SK-N-SH (cell line): ENCODE measurements around the gene GPR32.

Experiments used
- CHD2 ChIP-seq: fragments of 150-350 bp; IDR thresholded peaks from 2 replicates; pipeline ENCODE4 v1.6.1; 2018; ENCODE audit warnings: low read length; ENCODE audit not compliant: partially characterized antibody
- CTCF ChIP-seq: fragments of 200-600 bp; sonication (generic); IDR thresholded peaks from 2 replicates; pipeline ENCODE4 v1.6.1; 2017; ENCODE audit warnings: antibody characterized with exemption, mild to moderate bottlenecking, moderate library complexity
- EZH2phosphoT487 ChIP-seq: fragments of 200-600 bp; sonication (generic); IDR thresholded peaks from 2 replicates; pipeline ENCODE4 v1.6.1; 2017; ENCODE audit warnings: low read depth, mixed run types, mild to moderate bottlenecking, antibody characterized with exemption, moderate library complexity, borderline replicate concordance
- GABPA ChIP-seq: IDR thresholded peaks from 2 replicates; pipeline ENCODE4 v1.4.0; 2012; ENCODE audit warnings: low read depth, mild to moderate bottlenecking
- GATA2 ChIP-seq: sonication (generic); formaldehyde crosslinking; IDR thresholded peaks from 2 replicates; pipeline ENCODE4 v1.5.0; 2020; ENCODE audit warnings: mild to moderate bottlenecking, missing genetic modification reagents
- POLR2AphosphoS5 ChIP-seq: IDR thresholded peaks from 2 replicates; pipeline ENCODE4 v1.6.1; 2012; ENCODE audit warnings: low read depth, low read length
- REST ChIP-seq: IDR thresholded peaks from 2 replicates; pipeline ENCODE4 v1.6.1; 2012; ENCODE audit warnings: mild to moderate bottlenecking, low read depth, low read length, moderate library complexity
- RXRA ChIP-seq: IDR thresholded peaks from 2 replicates; pipeline ENCODE4 v1.4.0; 2012; ENCODE audit warnings: low read depth, mild to moderate bottlenecking, borderline replicate concordance
- TAF1 ChIP-seq: IDR thresholded peaks from 2 replicates; pipeline ENCODE4 v1.6.1; 2012; ENCODE audit warnings: low read depth, mild to moderate bottlenecking, low read length, moderate library complexity, borderline replicate concordance
- USF2 ChIP-seq: fragments of 150-350 bp; IDR thresholded peaks from 2 replicates; pipeline ENCODE4 v1.6.1; 2017; ENCODE audit warnings: antibody characterized with exemption, low read length, low read depth, borderline replicate concordance
- ZBTB33 ChIP-seq: IDR thresholded peaks from 2 replicates; pipeline ENCODE4 v1.4.0; 2012; ENCODE audit warnings: low read depth, borderline replicate concordance
- TF ChIP-seq, protein P1 (sequence below): IDR thresholded peaks from 2 replicates; pipeline ENCODE4 v1.4.0; 2012; ENCODE audit warnings: low read depth, borderline replicate concordance

DNA sequence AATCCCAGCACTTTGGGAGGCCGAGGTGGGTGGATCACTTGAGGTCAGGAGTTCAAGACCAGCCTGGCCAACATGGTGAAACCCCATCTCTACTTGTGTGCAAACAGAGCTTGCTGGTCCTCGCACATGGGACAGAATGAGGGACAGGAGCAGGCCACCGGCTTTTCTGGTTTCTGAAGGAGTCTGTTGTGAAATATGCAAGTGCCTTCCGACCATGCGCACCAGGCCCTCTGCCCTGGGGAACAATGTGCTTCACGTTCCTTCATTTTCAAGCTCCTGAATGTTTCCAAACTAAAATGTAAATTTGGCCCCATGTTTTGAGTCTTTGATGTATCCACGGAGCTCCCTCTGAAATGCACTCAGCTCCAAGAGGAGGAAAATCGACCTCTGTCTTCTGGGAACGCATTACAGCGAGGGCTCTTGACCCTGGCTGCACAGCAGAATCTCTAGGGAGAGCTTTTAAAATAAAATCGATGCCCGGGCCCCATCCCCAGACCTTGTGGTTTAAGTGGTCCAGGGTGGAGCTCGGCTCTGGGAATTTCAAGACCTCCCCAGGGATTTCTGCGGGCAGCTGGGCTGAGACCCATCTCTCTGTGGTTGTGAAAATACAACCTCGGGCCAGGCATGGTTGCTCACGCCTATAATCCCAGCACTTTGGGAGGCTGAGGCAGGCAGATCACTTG lies 10.6 kb downstream of the GPR32 start:
- TF ChIP-seq CTCF (no peak), GABPA (no peak), POLR2AphosphoS5 (no peak), ZBTB33 (no peak), RXRA (no peak), GATA2 (CRISPR knock-in tag) (no peak), REST (no peak), USF2 (no peak), CHD2 (no peak), EZH2phosphoT487 (no peak), TAF1 (no peak)
- TF ChIP-seq, protein P1, sequence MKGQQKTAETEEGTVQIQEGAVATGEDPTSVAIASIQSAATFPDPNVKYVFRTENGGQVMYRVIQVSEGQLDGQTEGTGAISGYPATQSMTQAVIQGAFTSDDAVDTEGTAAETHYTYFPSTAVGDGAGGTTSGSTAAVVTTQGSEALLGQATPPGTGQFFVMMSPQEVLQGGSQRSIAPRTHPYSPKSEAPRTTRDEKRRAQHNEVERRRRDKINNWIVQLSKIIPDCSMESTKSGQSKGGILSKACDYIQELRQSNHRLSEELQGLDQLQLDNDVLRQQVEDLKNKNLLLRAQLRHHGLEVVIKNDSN, result no peak
